ENCODE data around the gene MAGEA9. TPM values are rescaled to one million over a fixed set of nuclear protein-coding genes. Genes with fewer than 3 reads are reported as not detected.

Gene MAGEA9
- total and polyA plus RNA-seq, 2 donors (not counting 3 experiments of a cell fraction or from before 2014, with no cell fraction given), result not detected

GRCh38 chrX:149819371-149819770 lies 37.6 kb downstream of the MAGEA9 start:
- Histone ChIP-seq H3K4me1 (ENCODE audit: control insufficient read depth, extremely low read depth, insufficient read depth, low read length) (no peaks in the 10 kb centered on the region), H3K27me3 (ENCODE audit: control insufficient read depth in 2 of 2, insufficient read depth in 2 of 2, low read length in 2 of 2) (no peaks in the 10 kb centered on the region), H4K20me1 (replicated peaks; ENCODE audit: control insufficient read depth, extremely low read depth, insufficient read depth, low read length) (no peaks in the 10 kb centered on the region), H2AFZ (ENCODE audit: low read depth, low read length) (no peak overlapping the region), H3K36me3 (ENCODE audit: control insufficient read depth in 2 of 2, extremely low read depth in 1 of 2, insufficient read depth in 2 of 2, low read length in 2 of 2) (no peaks in the 10 kb centered on the region), H3K27ac (ENCODE audit: insufficient read depth, low read depth, low read length) (no peak overlapping the region), H3K9ac (replicated peaks; ENCODE audit: extremely low read depth, insufficient read depth, low read length) (no peak overlapping the region), H3K4me2 (ENCODE audit: insufficient read depth, low read length) (no peak overlapping the region), H3K4me3 (replicated peaks in 1 of 3; ENCODE audit: insufficient read depth in 1 of 3, low read depth in 1 of 3, low read length in 3 of 3) (no peak overlapping the region), H3K9me3 (replicated peaks; ENCODE audit: control insufficient read depth, insufficient read depth, low read length) (no peaks in the 10 kb centered on the region), H3K9me1 (replicated peaks; ENCODE audit: control insufficient read depth, extremely low read depth, insufficient read depth, low read length) (no peaks in the 10 kb centered on the region), H3K79me2 (ENCODE audit: control insufficient read depth, insufficient read depth, low read length) (no peaks in the 10 kb centered on the region)
- ChIA-PET CTCF (no interaction called here), POLR2A (no interaction called here)
- no TSS peak for BruUV-seq (replicated peaks)
- FAIRE-seq, result no peak
- no peak for DNase-seq (ENCODE audit: low read depth, low spot score)
- intact Hi-C loops (cut with micrococcal nuclease) (no loop called here), dilution Hi-C loops (cut with MboI; ENCODE audit: extremely low pct_ligation_motif_present, low sequenced_read_pairs) (no loop called here)
- TF ChIP-seq MYC (IDR thresholded peaks at IDR 0.05; ENCODE audit: low read depth, low read length), result no peak
- no peak for TF ChIP-seq GATA2 (IDR thresholded peaks at IDR 0.05; ENCODE audit: insufficient read depth, insufficient read length, low read depth, low read length)
- no peak for TF ChIP-seq FOS (IDR thresholded peaks at IDR 0.05; ENCODE audit: borderline replicate concordance, insufficient read depth, low read length)
- no peak for TF ChIP-seq CTCF (IDR thresholded peaks at IDR 0.05; ENCODE audit: extremely low read depth in 1 of 2, insufficient read depth in 1 of 2, low read depth in 1 of 2, low read length in 2 of 2)
- no peak for TF ChIP-seq POLR2AphosphoS5 (IDR thresholded peaks at IDR 0.05; ENCODE audit: insufficient read depth, low read depth, low read length)
- no peak for TF ChIP-seq POLR2A (IDR thresholded peaks at IDR 0.05; ENCODE audit: low read depth, low read length)
- no peak for TF ChIP-seq JUN (IDR thresholded peaks at IDR 0.05; ENCODE audit: borderline replicate concordance, insufficient read depth, insufficient read length, low read depth)
- TF ChIP-seq EZH2 (IDR thresholded peaks at IDR 0.05; ENCODE audit: borderline replicate concordance, low read depth, low read length, severe bottlenecking), result no peak
- TF ChIP-seq, protein P1, sequence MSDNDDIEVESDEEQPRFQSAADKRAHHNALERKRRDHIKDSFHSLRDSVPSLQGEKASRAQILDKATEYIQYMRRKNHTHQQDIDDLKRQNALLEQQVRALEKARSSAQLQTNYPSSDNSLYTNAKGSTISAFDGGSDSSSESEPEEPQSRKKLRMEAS (IDR thresholded peaks at IDR 0.05; ENCODE audit: insufficient read depth, insufficient read length), result no peak

All from endothelial cell of umbilical vein (primary cell).